Measurements from ENCODE around the gene TET2.

The TET2 gene

DNA sequence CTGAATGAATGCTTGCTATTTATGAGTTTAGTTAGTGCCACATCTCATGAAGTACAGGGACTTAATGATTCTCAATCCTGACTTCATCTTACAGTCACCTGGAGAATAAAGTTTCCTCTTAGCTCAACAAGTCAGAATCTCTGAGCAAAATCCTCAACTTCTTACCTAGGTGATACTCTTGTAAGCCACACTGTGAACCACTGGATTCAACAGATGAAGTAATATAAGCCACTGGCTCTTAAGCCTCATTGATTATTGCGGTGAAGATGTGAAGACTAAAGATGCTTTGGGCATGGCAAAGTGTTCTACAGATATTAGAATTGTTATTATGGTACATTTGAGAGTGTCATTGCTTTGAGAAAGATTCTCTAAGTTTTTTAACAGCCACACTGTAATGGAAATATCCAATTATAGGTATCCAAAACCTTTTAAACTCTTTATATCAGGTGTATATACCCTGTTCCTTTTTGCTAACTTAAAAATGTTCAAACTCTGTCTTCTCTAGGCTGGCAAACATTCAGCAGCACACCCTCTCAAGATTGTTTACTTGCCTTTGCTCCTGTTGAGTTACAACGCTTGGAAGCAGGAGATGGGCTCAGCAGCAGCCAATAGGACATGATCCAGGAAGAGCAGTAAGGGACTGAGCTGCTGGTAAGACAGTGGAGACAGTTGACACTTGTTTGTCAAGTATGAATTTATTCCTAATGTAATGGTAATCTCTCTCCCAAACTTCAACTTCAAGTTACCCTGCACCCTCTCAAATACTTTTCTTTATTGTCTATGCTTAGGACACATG is 43.4 kb downstream of the TET2 start:
- DNase-seq: no peak

DNA sequence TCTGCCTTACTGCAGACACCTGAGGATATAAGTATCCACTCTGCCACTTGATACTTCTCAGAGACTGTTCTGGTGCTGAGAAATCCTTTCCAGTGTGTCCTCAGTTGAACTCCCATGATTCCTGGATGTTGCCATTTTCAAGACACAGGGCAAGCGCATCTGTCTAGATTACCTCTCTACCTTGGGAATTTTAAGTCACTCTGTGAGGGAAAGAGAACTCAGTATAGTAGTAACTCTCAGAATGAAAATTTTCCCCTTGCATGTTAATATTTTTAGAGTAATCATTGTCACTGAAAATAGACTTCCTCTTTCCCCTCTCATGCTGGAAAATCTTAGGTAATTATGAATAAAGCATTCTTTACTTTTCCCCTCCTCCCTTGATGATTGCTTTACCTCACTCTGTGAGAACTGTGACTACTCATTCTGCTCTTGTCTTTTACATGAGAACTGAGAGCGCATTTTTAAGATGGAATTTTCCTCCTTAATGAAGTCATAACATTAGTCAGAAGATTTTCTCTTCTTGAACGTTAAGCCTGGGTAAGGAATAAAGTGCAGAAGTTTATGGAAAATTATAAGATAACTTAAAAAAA is 45.0 kb downstream of the TET2 start:
- DNase-seq: no peak

- no peak for DNase-seq
These were observed 45.8 kb downstream of the TET2 start for GRCh38 chr4:105192474-105192873.

DNA sequence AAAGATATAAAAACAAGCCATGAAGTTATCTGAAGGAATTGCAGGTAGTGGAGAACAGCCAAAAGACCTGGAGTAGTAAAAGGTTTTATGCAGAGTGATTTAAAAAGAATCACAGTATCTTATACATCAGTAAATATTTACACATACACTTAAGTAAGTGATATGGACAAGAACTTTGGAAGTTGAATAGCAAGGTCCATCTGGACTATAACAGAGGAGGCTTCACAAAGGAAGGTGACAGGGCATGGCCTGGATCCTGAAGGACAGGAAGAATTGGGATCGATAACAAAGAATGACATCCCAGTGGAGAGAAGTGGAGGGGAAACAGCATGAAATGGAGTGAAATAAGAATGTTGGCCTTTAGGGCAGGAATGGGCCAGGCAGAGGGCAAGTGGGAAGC is 46.2 kb downstream of the TET2 start:
- no peak for DNase-seq

DNA sequence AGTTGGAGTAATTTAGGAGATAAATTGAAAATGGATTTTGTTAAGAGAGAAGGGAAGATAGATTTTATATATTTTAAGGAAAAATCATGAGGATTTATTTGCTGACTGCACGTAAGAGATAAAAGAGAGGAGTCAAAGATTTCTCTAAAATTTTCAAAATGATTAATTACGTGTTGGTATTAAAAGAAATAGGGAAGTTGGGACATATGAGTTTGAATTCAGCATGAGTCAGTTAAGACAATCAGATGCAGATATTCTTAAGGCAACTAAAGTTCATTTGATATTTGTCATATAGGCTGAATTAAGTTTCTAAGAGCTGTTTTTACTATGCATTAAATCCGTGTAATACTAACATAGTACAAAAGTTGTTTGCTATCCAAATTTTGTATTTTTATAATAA is 46.9 kb downstream of the TET2 start:
- no peak for DNase-seq

- DNase-seq: no peak
These were observed 47.9 kb downstream of the TET2 start for GRCh38 chr4:105194328-105195231.

- DNase-seq: no peak
These were observed 50.0 kb downstream of the TET2 start for GRCh38 chr4:105196523-105197145.

- no peak for DNase-seq
These were observed 51.1 kb downstream of the TET2 start for GRCh38 chr4:105197777-105198176.

DNA sequence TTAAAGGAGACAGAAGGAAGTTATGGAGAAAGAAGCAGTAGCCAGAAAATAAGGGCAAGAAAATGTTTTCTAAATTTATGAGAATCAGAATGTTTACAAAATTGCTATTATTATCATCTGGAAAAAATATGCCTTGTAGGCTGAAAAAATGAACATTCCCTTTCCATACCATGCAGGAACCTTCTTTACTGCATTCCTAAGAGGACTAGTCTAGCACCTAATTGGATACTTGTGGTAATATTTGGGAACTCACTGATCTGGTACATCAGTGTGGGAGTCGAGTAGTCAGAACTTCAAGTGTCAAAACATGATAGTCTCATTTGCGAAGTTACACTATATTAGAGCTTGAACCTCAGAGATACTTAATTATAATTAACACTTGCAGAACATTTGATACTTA is 51.9 kb downstream of the TET2 start:
- no peak for DNase-seq

- DNase-seq: no peak
These were observed 59.5 kb downstream of the TET2 start for GRCh38 chr4:105206214-105206613.

- no peak for DNase-seq
These were observed 60.7 kb downstream of the TET2 start for GRCh38 chr4:105207386-105207785.

DNA sequence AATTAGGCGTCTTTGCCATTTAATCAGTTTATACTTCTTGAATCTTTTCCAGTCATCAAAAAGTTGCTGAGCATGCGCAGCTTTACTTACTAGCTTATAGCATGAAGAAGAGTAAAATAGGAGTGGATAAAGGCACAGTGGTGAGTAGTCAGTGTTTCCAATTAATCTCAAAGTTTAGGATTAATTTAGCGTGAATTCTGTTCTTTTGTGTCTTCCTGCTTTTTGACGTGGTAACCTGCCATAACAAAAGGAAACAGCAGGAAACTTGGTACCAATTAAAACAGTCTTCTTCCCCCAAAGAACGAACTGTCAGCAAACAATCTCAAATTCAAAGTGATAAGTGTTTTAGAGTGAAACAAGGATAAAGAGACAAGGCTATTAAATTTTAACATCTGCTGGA is 61.9 kb downstream of the TET2 start:
- DNase-seq: no peak

GRCh38 chr4:105210916-105211315 is 64.2 kb downstream of the TET2 start:
- no peak for DNase-seq

- DNase-seq: no peak
These were observed 69.1 kb downstream of the TET2 start for GRCh38 chr4:105215609-105216313.

DNA sequence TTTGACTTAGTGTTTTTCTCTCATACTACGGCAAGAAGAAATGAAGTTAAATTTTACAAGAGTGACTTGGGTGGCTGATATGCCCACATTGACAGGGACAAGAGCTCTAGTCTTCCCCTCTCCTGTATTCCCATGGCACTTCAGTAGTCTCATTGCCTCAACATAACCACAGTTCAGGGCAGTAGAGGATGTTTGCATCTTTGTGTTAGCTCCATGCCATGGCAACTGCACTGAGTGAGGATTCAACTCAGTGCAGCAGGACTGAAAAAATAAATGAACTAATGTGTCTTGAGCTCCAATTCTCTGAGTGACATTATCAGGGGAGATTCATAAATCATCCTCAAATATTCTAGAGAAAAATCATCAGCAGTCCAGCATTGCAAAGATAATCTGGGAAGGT is 78.8 kb downstream of the TET2 start:
- DNase-seq: no peak

DNA sequence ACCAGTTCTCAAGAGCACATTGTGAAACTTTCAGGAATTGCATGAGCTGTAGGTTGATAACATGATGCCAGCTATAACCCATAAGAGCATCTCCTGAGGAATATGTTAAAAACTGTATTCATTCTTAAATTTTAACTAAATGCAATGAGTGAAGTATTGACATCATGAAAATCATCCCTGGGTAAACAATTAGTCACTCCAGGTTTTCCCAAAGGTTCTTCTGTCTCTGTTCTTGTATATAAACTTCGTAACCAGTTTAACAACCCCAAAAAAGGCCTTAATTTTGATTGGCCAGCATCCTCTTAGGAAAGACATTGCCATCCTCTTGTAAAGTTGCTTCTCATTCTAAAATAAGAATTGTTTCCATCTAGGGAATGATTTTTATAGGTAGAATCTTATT is 80.4 kb downstream of the TET2 start:
- DNase-seq: no peak

DNA sequence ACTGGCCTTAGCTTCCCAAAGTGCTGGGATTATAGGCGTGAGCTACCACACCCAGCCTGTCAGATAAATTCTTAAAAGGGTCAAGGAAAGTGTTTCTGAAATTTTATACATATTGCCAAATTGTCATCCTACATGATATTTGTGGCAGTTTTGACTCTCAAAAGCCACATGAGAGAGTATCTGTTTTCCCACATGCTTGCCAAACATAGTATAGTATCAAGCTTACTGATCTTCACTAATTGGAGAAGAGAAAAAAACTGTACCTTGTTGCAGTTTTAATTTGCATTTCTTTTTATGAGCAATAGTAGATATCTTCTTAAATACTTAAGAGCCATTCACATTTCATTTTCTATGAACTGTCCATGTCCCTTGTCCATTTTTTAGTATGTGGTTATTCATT is 83.6 kb downstream of the TET2 start:
- DNase-seq: no peak

- DNase-seq: no peak
These were observed 85.7 kb downstream of the TET2 start for GRCh38 chr4:105232374-105232773.

- DNase-seq: no peak
These were observed 87.9 kb downstream of the TET2 start for GRCh38 chr4:105234582-105234981.

- DNase-seq: no peak
These were observed 89.7 kb downstream of the TET2 start for GRCh38 chr4:105236202-105236915.

- DNase-seq: no peak
These were observed 90.2 kb downstream of the TET2 start for GRCh38 chr4:105236916-105237311.

- DNase-seq: no peak
These were observed 93.4 kb downstream of the TET2 start for GRCh38 chr4:105240037-105240436.
